RWPE1 (cell line): Measurements from ENCODE around the gene ASTE1.

Experiments used
- CTCF ChIA-PET: fragments of 350-600 bp; sonication (Branson Sonifier 250); formaldehyde crosslinking; extraction: SDS; loops from one replicate; lab custom pipeline; 2021; lab: Yijun Ruan, JAX
- POLR2A ChIA-PET: fragments of 400-600 bp; formaldehyde crosslinking; extraction: SDS; loops from one replicate; lab custom pipeline; 2020; ENCODE audit warnings: antibody characterized with exemption; ENCODE audit not compliant: low non-redundant PET; lab: Yijun Ruan, JAX
- DNase-seq: peaks from one replicate; pipeline ENCODE4 v3.0.0; 2012; ENCODE audit warnings: low spot score
- H3K27ac ChIP-seq: fragments of 450-650 bp; 2 replicates; pipeline ENCODE4 v1.5.1; 2017
- TF ChIP-seq, protein P1 (sequence below): fragments of 450-650 bp; conservative IDR thresholded peaks from 2 replicates; pipeline ENCODE4 v1.5.1; 2017; ENCODE audit warnings: low read depth, mild to moderate bottlenecking

ASTE1 gene

DNA sequence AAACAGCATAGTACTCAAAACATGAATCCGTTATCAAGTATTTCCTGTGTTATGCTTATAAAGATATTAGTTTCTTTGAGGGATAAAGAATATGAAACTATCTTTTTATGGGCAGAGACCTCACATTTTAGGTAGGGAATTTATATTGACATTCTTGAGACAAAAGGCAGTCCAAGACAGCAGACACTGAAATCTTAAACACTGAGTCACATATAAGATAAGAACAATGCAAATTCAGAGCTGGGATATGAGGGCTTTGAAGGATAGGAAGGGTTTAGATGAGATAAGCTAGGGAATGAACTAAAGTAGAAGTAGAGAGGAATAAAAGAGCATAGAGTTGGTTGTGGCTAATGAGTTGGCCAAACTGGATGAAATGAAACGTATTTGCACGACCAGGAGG lies 58.4 kb downstream of the ASTE1 start:
- TF ChIP-seq, protein P1, sequence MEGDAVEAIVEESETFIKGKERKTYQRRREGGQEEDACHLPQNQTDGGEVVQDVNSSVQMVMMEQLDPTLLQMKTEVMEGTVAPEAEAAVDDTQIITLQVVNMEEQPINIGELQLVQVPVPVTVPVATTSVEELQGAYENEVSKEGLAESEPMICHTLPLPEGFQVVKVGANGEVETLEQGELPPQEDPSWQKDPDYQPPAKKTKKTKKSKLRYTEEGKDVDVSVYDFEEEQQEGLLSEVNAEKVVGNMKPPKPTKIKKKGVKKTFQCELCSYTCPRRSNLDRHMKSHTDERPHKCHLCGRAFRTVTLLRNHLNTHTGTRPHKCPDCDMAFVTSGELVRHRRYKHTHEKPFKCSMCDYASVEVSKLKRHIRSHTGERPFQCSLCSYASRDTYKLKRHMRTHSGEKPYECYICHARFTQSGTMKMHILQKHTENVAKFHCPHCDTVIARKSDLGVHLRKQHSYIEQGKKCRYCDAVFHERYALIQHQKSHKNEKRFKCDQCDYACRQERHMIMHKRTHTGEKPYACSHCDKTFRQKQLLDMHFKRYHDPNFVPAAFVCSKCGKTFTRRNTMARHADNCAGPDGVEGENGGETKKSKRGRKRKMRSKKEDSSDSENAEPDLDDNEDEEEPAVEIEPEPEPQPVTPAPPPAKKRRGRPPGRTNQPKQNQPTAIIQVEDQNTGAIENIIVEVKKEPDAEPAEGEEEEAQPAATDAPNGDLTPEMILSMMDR = no peak
- CTCF ChIA-PET = no interaction called here

DNA sequence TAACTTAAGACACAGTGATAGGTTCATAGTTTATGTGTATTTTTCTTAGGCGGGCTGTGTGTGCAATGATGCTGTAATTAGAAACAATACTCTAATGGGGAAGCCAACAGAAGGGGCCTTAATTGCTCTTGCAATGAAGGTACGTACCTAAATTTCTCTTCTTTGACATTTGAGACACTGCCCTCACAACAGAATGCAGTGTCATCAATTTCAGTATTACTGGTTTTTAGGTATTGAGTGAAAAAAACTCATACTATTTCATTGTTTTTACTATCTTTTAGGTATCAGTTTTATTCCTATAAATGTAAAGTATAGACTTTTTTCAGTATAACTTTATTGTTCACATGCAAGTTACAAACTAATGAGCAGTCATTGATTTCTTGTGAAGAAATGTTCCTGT lies 59.3 kb downstream of the ASTE1 start:
- DNase-seq = no peak
- TF ChIP-seq, protein P1 = no peak
- CTCF ChIA-PET = no interaction called here
- H3K27ac ChIP-seq = no peak overlapping the region
- POLR2A ChIA-PET = no interaction called here

More for the DNA sequence above, 58.4 kb downstream of the ASTE1 start:
- H3K27ac ChIP-seq = no peak overlapping the region
- no peak for DNase-seq
- POLR2A ChIA-PET = no interaction called here

DNA sequence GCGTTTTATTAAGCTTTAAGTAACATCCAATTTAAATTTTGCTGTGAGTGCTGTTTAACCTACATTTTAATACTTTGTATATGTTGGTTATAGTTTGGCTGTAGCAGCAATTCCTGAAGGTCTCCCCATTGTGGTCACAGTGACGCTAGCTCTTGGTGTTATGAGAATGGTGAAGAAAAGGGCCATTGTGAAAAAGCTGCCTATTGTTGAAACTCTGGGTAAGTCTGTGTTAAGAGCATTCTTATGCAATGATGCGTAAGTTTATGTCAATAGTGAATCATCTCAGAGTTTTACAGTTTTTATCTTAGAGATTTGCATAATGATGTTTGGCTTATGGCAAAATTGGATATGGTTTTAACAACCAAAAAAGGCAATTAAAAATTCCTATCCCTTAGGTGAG lies 62.7 kb downstream of the ASTE1 start:
- H3K27ac ChIP-seq = no peak overlapping the region
- ChIA-PET CTCF (interaction anchor here (0.9 to 1.0 kb wide), 2 partner anchors 31 to 71 kb away, joined by 3 to 5 read pairs; no protein-coding TSS in a partner anchor), POLR2A (no interaction called here)
- TF ChIP-seq, protein P1 = no peak
- peak; percentile 70 for DNase-seq
